ENCODE data around the gene OR10W1. TPM values are rescaled to one million over a fixed set of nuclear protein-coding genes. Genes with fewer than 3 reads are reported as not detected.
A peak's percentile ranks its signal among the peaks of the same experiment; 100 is the strongest.

OR10W1 gene
- not detected for polyA plus RNA-seq
- long read RNA-seq, donor 1 = 0 reads
- long read RNA-seq, donor 2 = 0 reads
- long read RNA-seq, donor 3 = 0 reads
- long read RNA-seq, donor 4 = 0 reads
- long read RNA-seq, donor 5 = 0 reads
- long read RNA-seq, donor 6 = 0 reads
- long read RNA-seq, donor 7 = 0 reads
- long read RNA-seq, donor 8 = 0 reads
- long read RNA-seq, donor 9 = 0 reads
- long read RNA-seq, donor 10 = 0 reads

- FAIRE-seq = no peak
- WGBS, 3 donors = 80 to 97% (median 93%) methylated on average over 2 of the region's 2 CpGs
These were observed at the start of gene OR10W1 for GRCh38 chr11:58268142-58268541. Gene OR10W1 (minus strand): TSS chr11:58268260. CDS start chr11:58267858, 402 bp downstream.

GRCh38 chr11:58316142-58316541, 48.1 kb upstream of the OR10W1 start:
- no peaks in the 10 kb centered on the region for H3K4me1 ChIP-seq (ENCODE audit: control insufficient read depth in 3 of 3, insufficient read depth in 2 of 3, low read depth in 1 of 3, low read length in 2 of 3)
- no peaks in the 10 kb centered on the region for H3K36me3 ChIP-seq (ENCODE audit: control insufficient read depth in 3 of 3, insufficient read depth in 2 of 3, low read depth in 1 of 3, low read length in 3 of 3)
- H3K9me3 ChIP-seq (ENCODE audit: control insufficient read depth in 2 of 2, insufficient read depth in 1 of 2, low read depth in 1 of 2, low read length in 1 of 2) = peaks cover 0 to 6% of the 10 kb centered on the region in 2 donors
- H3K27ac ChIP-seq (ENCODE audit: low read depth in 1 of 3, low read length in 2 of 3) = no peak overlapping the region
- FAIRE-seq = no peak
- no peak overlapping the region for H3K4me3 ChIP-seq (ENCODE audit: low read depth in 1 of 3, low read length in 3 of 3)
- WGBS, 3 donors = 67 to 78% (median 72%) methylated on average over 2 of the region's 2 CpGs
- peaks cover 0 to 2% (median 0%) of the 10 kb centered on the region in 3 donors for H3K27me3 ChIP-seq (ENCODE audit: control insufficient read depth in 3 of 3, insufficient read depth in 3 of 3, low read length in 3 of 3)
- no peak for DNase-seq

More at GRCh38 chr11:58268142-58268541, at the start of gene OR10W1:
- no peaks in the 10 kb centered on the region for H3K36me3 ChIP-seq (ENCODE audit: control insufficient read depth in 3 of 3, insufficient read depth in 2 of 3, low read depth in 1 of 3, low read length in 3 of 3)
- no peak for DNase-seq
- no peaks in the 10 kb centered on the region for H3K4me1 ChIP-seq (ENCODE audit: control insufficient read depth in 3 of 3, insufficient read depth in 2 of 3, low read depth in 1 of 3, low read length in 2 of 3)
- H3K4me3 ChIP-seq (ENCODE audit: low read depth in 1 of 3, low read length in 3 of 3) = no peak within 1 kb of the TSS
- no peaks in the 10 kb centered on the region for H3K9me3 ChIP-seq (ENCODE audit: control insufficient read depth in 2 of 2, insufficient read depth in 1 of 2, low read depth in 1 of 2, low read length in 1 of 2)
- no peaks in the 10 kb centered on the region for H3K27me3 ChIP-seq (ENCODE audit: control insufficient read depth in 3 of 3, insufficient read depth in 3 of 3, low read length in 3 of 3)
- no peak within 1 kb of the TSS for H3K27ac ChIP-seq (ENCODE audit: low read depth in 1 of 3, low read length in 2 of 3)

- Histone ChIP-seq H3K9me3 (ENCODE audit: control insufficient read depth in 2 of 2, insufficient read depth in 1 of 2, low read depth in 1 of 2, low read length in 1 of 2) (no peaks in the 10 kb centered on the region), H3K27ac (ENCODE audit: low read depth in 1 of 3, low read length in 2 of 3) (no peak overlapping the region), H3K4me1 (ENCODE audit: control insufficient read depth in 3 of 3, insufficient read depth in 2 of 3, low read depth in 1 of 3, low read length in 2 of 3) (no peaks in the 10 kb centered on the region), H3K4me3 (ENCODE audit: low read depth in 1 of 3, low read length in 3 of 3) (no peak overlapping the region), H3K36me3 (ENCODE audit: control insufficient read depth in 3 of 3, insufficient read depth in 2 of 3, low read depth in 1 of 3, low read length in 3 of 3) (no peaks in the 10 kb centered on the region), H3K27me3 (ENCODE audit: control insufficient read depth in 3 of 3, insufficient read depth in 3 of 3, low read length in 3 of 3) (peaks cover 0 to 3% (median 0%) of the 10 kb centered on the region in 3 donors)
- FAIRE-seq = no peak
- WGBS, 3 donors = 85 to 90% (median 89%) methylated on average over 2 of the region's 2 CpGs
- DNase-seq = no peak
These were observed 33.5 kb upstream of the OR10W1 start for GRCh38 chr11:58301576-58301975.

GRCh38 chr11:58292017-58292416, 24.0 kb upstream of the OR10W1 start:
- Histone ChIP-seq H3K27ac (ENCODE audit: low read depth in 1 of 3, low read length in 2 of 3) (no peak overlapping the region), H3K4me1 (ENCODE audit: control insufficient read depth in 3 of 3, insufficient read depth in 2 of 3, low read depth in 1 of 3, low read length in 2 of 3) (no peaks in the 10 kb centered on the region), H3K9me3 (ENCODE audit: control insufficient read depth in 2 of 2, insufficient read depth in 1 of 2, low read depth in 1 of 2, low read length in 1 of 2) (peaks cover 0 to 2% of the 10 kb centered on the region in 2 donors), H3K4me3 (ENCODE audit: low read depth in 1 of 3, low read length in 3 of 3) (no peak overlapping the region), H3K36me3 (ENCODE audit: control insufficient read depth in 3 of 3, insufficient read depth in 2 of 3, low read depth in 1 of 3, low read length in 3 of 3) (no peaks in the 10 kb centered on the region), H3K27me3 (ENCODE audit: control insufficient read depth in 3 of 3, insufficient read depth in 3 of 3, low read length in 3 of 3) (no peaks in the 10 kb centered on the region)
- FAIRE-seq (no peak), DNase-seq (no peak)
- 90 to 94% (median 93%) methylated on average over 21 of the region's 21 CpGs for WGBS, 3 donors

- DNase-seq = no peak
- no peaks in the 10 kb centered on the region for H3K27me3 ChIP-seq (ENCODE audit: control insufficient read depth in 3 of 3, insufficient read depth in 3 of 3, low read length in 3 of 3)
These were observed 21.2 kb upstream of the OR10W1 start for GRCh38 chr11:58289266-58289665.

GRCh38 chr11:58286249-58286648, 18.2 kb upstream of the OR10W1 start:
- DNase-seq (peak; percentile 56 to 65), FAIRE-seq (no peak)
- Histone ChIP-seq H3K9me3 (ENCODE audit: control insufficient read depth in 2 of 2, insufficient read depth in 1 of 2, low read depth in 1 of 2, low read length in 1 of 2) (peaks cover 0 to 10% of the 10 kb centered on the region in 2 donors), H3K4me1 (ENCODE audit: control insufficient read depth in 3 of 3, insufficient read depth in 2 of 3, low read depth in 1 of 3, low read length in 2 of 3) (no peaks in the 10 kb centered on the region), H3K27me3 (ENCODE audit: control insufficient read depth in 3 of 3, insufficient read depth in 3 of 3, low read length in 3 of 3) (no peaks in the 10 kb centered on the region), H3K36me3 (ENCODE audit: control insufficient read depth in 3 of 3, insufficient read depth in 2 of 3, low read depth in 1 of 3, low read length in 3 of 3) (no peaks in the 10 kb centered on the region), H3K27ac (ENCODE audit: low read depth in 1 of 3, low read length in 2 of 3) (no peak overlapping the region), H3K4me3 (ENCODE audit: low read depth in 1 of 3, low read length in 3 of 3) (no peak overlapping the region)
- 12 to 28% (median 21%) methylated on average over 1 of the region's 1 CpG for WGBS, 3 donors

More at GRCh38 chr11:58289266-58289665, 21.2 kb upstream of the OR10W1 start:
- H3K36me3 ChIP-seq (ENCODE audit: control insufficient read depth in 3 of 3, insufficient read depth in 2 of 3, low read depth in 1 of 3, low read length in 3 of 3) = no peaks in the 10 kb centered on the region
- H3K4me3 ChIP-seq (ENCODE audit: low read depth in 1 of 3, low read length in 3 of 3) = no peak overlapping the region
- WGBS, 3 donors = 67 to 71% (median 68%) methylated on average over 4 of the region's 4 CpGs
- H3K4me1 ChIP-seq (ENCODE audit: control insufficient read depth in 3 of 3, insufficient read depth in 2 of 3, low read depth in 1 of 3, low read length in 2 of 3) = no peaks in the 10 kb centered on the region
- peaks cover 0 to 5% of the 10 kb centered on the region in 2 donors for H3K9me3 ChIP-seq (ENCODE audit: control insufficient read depth in 2 of 2, insufficient read depth in 1 of 2, low read depth in 1 of 2, low read length in 1 of 2)
- no peak overlapping the region for H3K27ac ChIP-seq (ENCODE audit: low read depth in 1 of 3, low read length in 2 of 3)
- no peak for FAIRE-seq

- no peak overlapping the region for H3K4me3 ChIP-seq (ENCODE audit: low read depth in 1 of 3, low read length in 3 of 3)
- FAIRE-seq (no peak), DNase-seq (peak in 1 of 2 donors; percentile 4)
- H3K27ac ChIP-seq (ENCODE audit: low read depth in 1 of 3, low read length in 2 of 3) = no peak overlapping the region
- no peaks in the 10 kb centered on the region for H3K4me1 ChIP-seq (ENCODE audit: control insufficient read depth in 3 of 3, insufficient read depth in 2 of 3, low read depth in 1 of 3, low read length in 2 of 3)
- H3K27me3 ChIP-seq (ENCODE audit: control insufficient read depth in 3 of 3, insufficient read depth in 3 of 3, low read length in 3 of 3) = no peaks in the 10 kb centered on the region
- H3K36me3 ChIP-seq (ENCODE audit: control insufficient read depth in 3 of 3, insufficient read depth in 2 of 3, low read depth in 1 of 3, low read length in 3 of 3) = no peaks in the 10 kb centered on the region
- H3K9me3 ChIP-seq (ENCODE audit: control insufficient read depth in 2 of 2, insufficient read depth in 1 of 2, low read depth in 1 of 2, low read length in 1 of 2) = peaks cover 0 to 10% of the 10 kb centered on the region in 2 donors
- 59 to 76% (median 68%) methylated on average over 5 of the region's 5 CpGs for whole genome bisulfite sequencing, 3 donors
These were observed 17.5 kb upstream of the OR10W1 start for GRCh38 chr11:58285483-58286040.

DNA sequence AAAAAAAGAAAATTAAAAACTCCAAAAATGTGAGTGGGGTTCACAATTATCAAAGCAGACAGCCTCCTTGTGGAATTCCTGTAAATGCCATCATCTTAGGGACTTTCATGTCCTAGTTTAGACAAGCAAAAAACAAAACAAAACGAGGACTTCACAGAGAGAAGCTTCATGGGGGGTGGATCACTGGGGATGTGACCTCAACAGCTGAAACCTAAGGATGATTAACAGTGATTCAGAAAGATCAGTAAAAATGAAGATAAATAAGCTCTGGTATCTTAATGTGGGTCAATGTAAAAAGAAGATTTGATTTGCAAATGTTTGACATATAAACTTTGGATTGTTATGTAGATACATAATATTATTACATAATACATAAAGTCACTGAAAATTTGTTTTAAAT, 8.1 kb upstream of the OR10W1 start:
- no peak overlapping the region for H3K4me3 ChIP-seq (ENCODE audit: low read depth in 1 of 3, low read length in 3 of 3)
- FAIRE-seq (no peak), DNase-seq (no peak)
- H3K27me3 ChIP-seq (ENCODE audit: control insufficient read depth in 3 of 3, insufficient read depth in 3 of 3, low read length in 3 of 3) = no peaks in the 10 kb centered on the region
- no peaks in the 10 kb centered on the region for H3K36me3 ChIP-seq (ENCODE audit: control insufficient read depth in 3 of 3, insufficient read depth in 2 of 3, low read depth in 1 of 3, low read length in 3 of 3)
- H3K27ac ChIP-seq (ENCODE audit: low read depth in 1 of 3, low read length in 2 of 3) = no peak overlapping the region
- H3K9me3 ChIP-seq (ENCODE audit: control insufficient read depth in 2 of 2, insufficient read depth in 1 of 2, low read depth in 1 of 2, low read length in 1 of 2) = no peaks in the 10 kb centered on the region
- WGBS, 3 donors = 46 to 78% (median 66%) methylated on average over 1 of the region's 1 CpG
- H3K4me1 ChIP-seq (ENCODE audit: control insufficient read depth in 3 of 3, insufficient read depth in 2 of 3, low read depth in 1 of 3, low read length in 2 of 3) = no peaks in the 10 kb centered on the region
